Activated CD4-positive, alpha-beta T cell treated with anti-CD3 and anti-CD28 coated beads, Interleukin-2, Interleukin-4, amounts not matched to agents 100 ng/mL and 50 ng/mL, durations not matched to agents 16 hours and 8 hours (primary cell): ENCODE measurements around the gene GYPA.
"Not testable (repeated sequence)": the region's sequence is repeated elsewhere in the genome, so short reads cannot be mapped to it uniquely, and the experiment has no call there.

ENCODE experiments used
- DNase-seq: peaks from one replicate; pipeline ENCODE4 v3.0.0-alpha.2; 2020; ENCODE audit warnings: low spot score

Gene GYPA

DNA sequence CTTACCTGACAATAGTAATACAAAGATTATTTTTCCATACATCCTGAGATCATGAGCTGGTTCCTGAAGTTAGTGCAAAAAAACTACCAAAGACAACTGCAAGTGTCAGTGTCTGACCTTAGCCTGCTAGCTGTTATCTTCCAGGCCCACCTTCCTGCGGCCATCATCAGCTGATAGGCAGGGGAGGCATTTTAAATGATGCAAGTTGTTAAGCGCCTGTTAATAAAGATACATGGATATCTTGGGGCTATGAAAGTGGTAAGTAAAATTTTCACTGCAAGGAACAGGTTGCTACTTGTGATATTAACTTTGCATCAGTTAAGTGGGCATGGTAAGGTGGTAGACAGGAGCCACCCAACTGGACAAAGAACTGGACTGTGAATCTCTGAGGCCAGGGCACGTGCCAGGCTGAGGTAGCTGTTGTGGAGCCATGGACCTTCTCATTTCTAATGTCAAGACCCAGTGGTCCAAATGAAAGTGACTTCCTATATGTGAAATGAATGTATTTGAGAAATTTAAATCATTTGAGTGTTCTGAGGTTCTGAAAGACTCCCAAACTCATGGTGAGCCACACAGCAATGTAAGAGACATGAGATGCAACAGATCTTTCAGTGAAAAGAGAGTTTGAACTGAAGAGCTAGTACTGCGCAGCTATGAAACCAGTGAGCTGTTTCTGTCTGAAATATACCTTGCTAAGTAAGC, at the start of gene GYPA:
Gene GYPA (minus strand): TSS at position 125 of the 702 bp plus-strand sequence. CDS start 83 bp downstream, at position 42.
- not testable (repeated sequence) for DNase-seq

DNA sequence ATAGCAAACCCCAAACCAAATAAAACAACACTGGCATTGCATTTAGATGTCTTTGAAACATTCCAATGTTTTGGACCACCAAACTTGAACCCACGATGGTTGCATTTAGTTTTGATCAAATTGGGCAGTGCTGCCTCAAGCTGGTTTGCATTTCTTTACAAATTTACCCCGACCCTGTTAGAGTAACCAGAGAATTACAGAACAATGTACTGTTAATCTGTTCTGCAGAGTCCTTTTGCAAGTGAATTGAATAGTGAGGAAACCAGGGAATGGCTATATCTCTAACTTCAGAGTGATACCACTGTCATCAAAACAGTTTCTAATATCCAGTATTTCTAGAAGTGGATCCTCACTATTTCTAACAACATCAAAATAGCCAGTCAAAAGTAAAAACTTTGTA, 49.5 kb upstream of the GYPA start:
- DNase-seq: no peak

GRCh38 chr4:144189121-144189520, 48.6 kb upstream of the GYPA start:
- DNase-seq: no peak

- DNase-seq: no peak
Measured at GRCh38 chr4:144185086-144185485, 44.6 kb upstream of the GYPA start.

DNA sequence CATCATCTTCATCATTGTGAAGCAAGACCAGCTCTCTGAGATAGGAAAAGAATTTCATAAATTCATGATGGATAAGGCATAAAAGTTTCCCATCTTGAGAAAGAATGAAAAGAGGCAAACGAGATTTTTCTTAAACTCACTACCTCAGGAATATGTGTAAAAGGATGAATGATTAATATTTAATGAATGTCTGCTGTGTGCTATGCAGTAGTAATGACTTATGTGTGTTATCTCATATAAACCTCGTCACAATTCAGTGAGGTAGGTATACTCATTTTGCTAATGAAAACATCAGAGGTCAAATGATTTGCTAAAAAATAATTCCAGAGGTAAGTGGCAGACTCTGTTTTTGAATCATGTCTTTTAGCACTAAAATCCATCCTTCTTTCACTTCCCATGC, 42.6 kb upstream of the GYPA start:
- DNase-seq: no peak

DNA sequence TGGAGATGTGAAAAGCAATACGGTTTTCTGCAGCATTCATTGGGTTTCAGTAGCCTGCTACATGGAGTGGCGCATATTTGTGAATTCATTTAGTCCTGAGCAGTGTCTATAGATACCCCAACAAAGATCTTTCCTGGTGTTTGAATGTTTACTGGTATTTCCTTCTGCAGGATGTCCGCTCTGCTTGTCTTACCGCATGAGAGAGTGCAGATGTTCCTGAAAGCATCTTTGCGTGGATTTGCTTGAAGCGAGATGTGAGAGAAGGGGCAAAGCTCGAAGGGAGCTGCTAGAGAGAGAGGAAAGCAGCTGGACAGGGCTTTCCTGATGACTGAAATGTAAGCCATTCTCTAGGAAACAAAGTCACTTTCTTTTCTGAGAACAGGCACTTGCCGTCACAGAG, 40.9 kb upstream of the GYPA start:
- DNase-seq: no peak

GRCh38 chr4:144179152-144179739, 38.7 kb upstream of the GYPA start:
- peak; percentile 11 for DNase-seq

- DNase-seq: no peak
Measured at GRCh38 chr4:144178414-144178813, 37.9 kb upstream of the GYPA start.

- no peak for DNase-seq
Measured at GRCh38 chr4:144176476-144176875, 36.0 kb upstream of the GYPA start.

GRCh38 chr4:144174401-144175067, 34.0 kb upstream of the GYPA start:
- DNase-seq: peak; percentile 69

GRCh38 chr4:144171697-144172096, 31.2 kb upstream of the GYPA start:
- DNase-seq: no peak

DNA sequence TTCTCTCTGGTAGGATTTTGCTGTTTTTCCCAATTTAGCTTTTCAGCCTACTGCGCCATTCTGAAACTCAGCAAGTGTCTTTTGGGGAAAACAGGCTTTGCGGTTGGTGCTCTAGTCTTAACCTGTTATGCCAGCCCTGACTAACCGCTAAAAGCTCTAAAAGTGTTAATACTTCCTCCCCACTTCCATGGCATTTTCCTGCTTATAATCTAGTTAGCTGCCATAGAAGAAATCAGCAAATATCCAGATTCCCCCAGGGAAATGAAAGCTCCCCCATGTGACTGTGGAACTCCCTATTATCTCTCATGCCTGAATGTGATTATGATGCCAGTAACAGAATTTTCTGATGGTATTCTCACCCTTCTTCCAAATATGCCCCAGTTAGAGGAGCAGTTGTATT, 28.7 kb upstream of the GYPA start:
- no peak for DNase-seq

- no peak for DNase-seq
Measured at GRCh38 chr4:144154044-144154443, 13.5 kb upstream of the GYPA start.

GRCh38 chr4:144142690-144143326, 2.3 kb upstream of the GYPA start:
- peak; percentile 36 for DNase-seq

DNA sequence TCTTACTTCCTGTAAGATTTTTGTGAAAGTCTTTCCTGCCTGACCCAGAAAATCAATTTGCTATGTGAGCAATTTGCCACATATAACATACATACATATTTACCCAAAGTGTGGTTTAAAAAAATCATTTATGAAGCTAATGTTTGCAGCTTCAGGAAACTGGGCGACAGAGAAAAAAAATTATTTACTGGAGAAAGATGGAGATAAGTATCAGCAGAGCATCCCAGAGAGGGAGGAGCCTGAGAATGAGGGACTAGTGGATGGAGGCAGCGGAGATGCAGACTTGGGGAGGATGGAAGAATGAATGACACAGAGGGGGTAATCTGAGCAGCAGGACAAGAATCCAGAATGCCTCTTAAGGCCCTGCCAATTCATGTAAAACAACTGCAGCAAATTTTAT, 975 bp upstream of the GYPA start:
- DNase-seq: no peak

DNA sequence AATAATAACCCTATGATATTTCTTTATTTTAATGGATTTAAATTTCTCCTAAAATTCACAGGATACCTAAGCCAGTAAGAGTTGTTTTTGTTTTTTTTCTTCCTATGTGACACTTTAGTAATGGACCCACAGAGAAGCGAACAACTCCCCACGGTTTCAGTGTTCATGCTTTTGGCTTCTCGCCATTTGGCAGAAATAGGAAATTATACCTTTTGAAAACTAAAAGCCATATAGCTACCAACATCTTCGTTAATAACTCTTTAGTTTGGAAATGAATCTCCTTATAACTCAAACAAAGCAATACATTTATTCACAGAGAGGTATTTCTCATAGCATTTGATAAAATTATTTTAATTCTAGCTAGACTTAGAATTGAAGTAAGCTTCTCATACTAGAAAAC, 527 bp downstream of the GYPA start:
- not testable (repeated sequence) for DNase-seq

DNA sequence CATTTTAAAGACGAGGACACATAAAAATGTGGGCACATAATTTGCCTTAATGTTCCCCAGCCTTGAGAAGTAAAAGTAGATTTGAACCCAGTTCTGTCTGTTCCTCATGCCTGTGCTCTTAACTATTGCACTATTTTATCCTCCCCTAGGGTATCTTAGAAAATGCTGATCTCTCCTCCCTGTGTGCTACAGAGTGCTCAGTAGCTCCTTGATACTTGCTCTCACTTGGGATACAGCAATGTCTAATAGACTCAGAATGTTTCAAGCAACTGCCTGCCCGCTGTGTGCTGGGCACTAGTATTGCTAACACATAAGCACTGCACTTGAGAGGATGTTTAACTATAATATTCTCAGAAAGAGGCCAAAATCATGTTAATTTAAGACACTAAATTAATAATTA, 971 bp downstream of the GYPA start:
- not testable (repeated sequence) for DNase-seq

- not testable (repeated sequence) for DNase-seq
Measured at GRCh38 chr4:144138239-144138638, 2.3 kb downstream of the GYPA start.

GRCh38 chr4:144137137-144137931, 3.2 kb downstream of the GYPA start:
- DNase-seq: not testable (repeated sequence)

DNA sequence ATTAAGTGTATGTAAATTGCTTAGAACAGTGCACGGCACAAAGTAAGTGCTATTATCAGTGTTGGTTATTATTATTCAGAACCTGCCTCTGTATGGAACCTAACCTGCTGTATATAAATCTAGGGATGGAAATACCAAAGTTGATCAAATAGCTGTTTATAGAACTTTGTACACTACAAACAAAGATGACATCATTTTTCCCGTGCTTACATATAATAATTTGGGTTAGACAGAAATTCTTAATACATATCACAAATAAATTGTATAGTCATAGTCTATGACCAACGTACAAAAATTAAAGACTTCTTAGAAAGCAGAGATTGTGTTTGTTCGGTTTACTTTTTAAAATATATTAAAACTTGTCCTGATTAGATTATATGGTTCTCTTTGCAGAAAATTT, 4.3 kb downstream of the GYPA start:
- not testable (repeated sequence) for DNase-seq

- DNase-seq: not testable (repeated sequence)
Measured at GRCh38 chr4:144130167-144130566, 10.4 kb downstream of the GYPA start.

GRCh38 chr4:144129336-144129875, 11.1 kb downstream of the GYPA start:
- not testable (repeated sequence) for DNase-seq
